Left hindlimb (tissue), 1 donor: ENCODE measurements around the gene ZNF462.

ENCODE experiments used
- DNase-seq: peaks from one replicate; pipeline ENCODE4 v3.0.0-alpha.2; 2018

ZNF462 gene

GRCh38 chr9:107018861-107019545 lies 156.0 kb downstream of the ZNF462 start:
- DNase-seq = peak; percentile 42

- DNase-seq = peak; percentile 59
Measured at GRCh38 chr9:107020040-107020530, 157.1 kb downstream of the ZNF462 start.

GRCh38 chr9:107024193-107024592 lies 161.2 kb downstream of the ZNF462 start:
- DNase-seq = no peak

GRCh38 chr9:107025260-107026035 lies 162.5 kb downstream of the ZNF462 start:
- DNase-seq = no peak

- no peak for DNase-seq
Measured at GRCh38 chr9:107029146-107029545, 166.2 kb downstream of the ZNF462 start.

- no peak for DNase-seq
Measured at GRCh38 chr9:107033966-107034365, 171.0 kb downstream of the ZNF462 start.

GRCh38 chr9:107034831-107035230 lies 171.9 kb downstream of the ZNF462 start:
- DNase-seq = no peak

GRCh38 chr9:107036367-107036766 lies 173.4 kb downstream of the ZNF462 start:
- no peak for DNase-seq

GRCh38 chr9:107039542-107039941 lies 176.6 kb downstream of the ZNF462 start:
- DNase-seq = no peak

- DNase-seq = no peak
Measured at GRCh38 chr9:107042606-107043005, 179.6 kb downstream of the ZNF462 start.

- no peak for DNase-seq
Measured at GRCh38 chr9:107043886-107044285, 180.9 kb downstream of the ZNF462 start.

GRCh38 chr9:107044872-107045271 lies 181.9 kb downstream of the ZNF462 start:
- no peak for DNase-seq

- no peak for DNase-seq
Measured at GRCh38 chr9:107046692-107047091, 183.7 kb downstream of the ZNF462 start.

GRCh38 chr9:107049046-107049802 lies 186.3 kb downstream of the ZNF462 start:
- no peak for DNase-seq

GRCh38 chr9:107049803-107050184 lies 186.8 kb downstream of the ZNF462 start:
- DNase-seq = no peak

- DNase-seq = no peak
Measured at GRCh38 chr9:107051392-107051791, 188.4 kb downstream of the ZNF462 start.

- DNase-seq = no peak
Measured at GRCh38 chr9:107054146-107054545, 191.2 kb downstream of the ZNF462 start.

- DNase-seq = no peak
Measured at GRCh38 chr9:107059220-107059619, 196.3 kb downstream of the ZNF462 start.

- no peak for DNase-seq
Measured at GRCh38 chr9:107060062-107060461, 197.1 kb downstream of the ZNF462 start.
